Measurements from ENCODE around the gene KANK2.

DNA sequence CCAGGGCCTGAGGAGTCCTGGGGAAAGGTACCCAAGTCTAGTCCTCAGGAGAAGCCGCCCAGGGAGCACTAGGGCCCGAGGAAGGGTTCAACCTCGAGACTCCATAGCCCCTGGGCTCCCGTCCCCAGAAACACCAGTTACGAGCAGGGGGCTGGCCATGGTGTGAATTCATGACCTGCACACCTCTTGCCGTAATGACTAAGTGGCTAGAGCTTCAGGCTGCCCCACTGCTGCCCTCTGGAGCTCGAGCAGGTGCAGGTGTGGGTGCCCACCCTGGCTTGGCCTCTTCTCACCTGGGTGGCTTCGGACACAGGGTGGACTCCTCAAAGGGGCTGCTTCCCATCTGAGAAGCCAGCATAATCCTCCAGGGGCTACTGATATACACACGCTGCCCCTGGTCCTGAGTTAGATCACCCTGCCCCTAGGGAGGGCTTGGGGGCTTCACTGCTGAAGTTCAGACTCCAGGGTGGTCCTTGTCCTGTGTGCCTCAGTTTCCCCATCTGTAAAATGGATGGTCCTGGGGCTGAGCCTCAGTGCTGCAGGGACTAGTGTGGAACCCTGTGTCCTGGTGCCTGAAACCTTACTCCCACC, 55.3 kb downstream of the KANK2 start:
- TF ChIP-seq CTCF (IDR thresholded peaks at IDR 0.05; ENCODE audit: poor library complexity, severe bottlenecking) (no peak), EZH2 (IDR thresholded peaks at IDR 0.05; ENCODE audit: borderline replicate concordance, insufficient read depth, low read length, poor library complexity, severe bottlenecking) (no peak), POLR2AphosphoS5 (IDR thresholded peaks at IDR 0.05) (no peak), SMC3 (conservative IDR thresholded peaks at IDR 0.05; ENCODE audit: poor library complexity) (no peak), TAF1 (IDR thresholded peaks at IDR 0.05; ENCODE audit: low read depth) (no peak)
- TF ChIP-seq, protein P1, sequence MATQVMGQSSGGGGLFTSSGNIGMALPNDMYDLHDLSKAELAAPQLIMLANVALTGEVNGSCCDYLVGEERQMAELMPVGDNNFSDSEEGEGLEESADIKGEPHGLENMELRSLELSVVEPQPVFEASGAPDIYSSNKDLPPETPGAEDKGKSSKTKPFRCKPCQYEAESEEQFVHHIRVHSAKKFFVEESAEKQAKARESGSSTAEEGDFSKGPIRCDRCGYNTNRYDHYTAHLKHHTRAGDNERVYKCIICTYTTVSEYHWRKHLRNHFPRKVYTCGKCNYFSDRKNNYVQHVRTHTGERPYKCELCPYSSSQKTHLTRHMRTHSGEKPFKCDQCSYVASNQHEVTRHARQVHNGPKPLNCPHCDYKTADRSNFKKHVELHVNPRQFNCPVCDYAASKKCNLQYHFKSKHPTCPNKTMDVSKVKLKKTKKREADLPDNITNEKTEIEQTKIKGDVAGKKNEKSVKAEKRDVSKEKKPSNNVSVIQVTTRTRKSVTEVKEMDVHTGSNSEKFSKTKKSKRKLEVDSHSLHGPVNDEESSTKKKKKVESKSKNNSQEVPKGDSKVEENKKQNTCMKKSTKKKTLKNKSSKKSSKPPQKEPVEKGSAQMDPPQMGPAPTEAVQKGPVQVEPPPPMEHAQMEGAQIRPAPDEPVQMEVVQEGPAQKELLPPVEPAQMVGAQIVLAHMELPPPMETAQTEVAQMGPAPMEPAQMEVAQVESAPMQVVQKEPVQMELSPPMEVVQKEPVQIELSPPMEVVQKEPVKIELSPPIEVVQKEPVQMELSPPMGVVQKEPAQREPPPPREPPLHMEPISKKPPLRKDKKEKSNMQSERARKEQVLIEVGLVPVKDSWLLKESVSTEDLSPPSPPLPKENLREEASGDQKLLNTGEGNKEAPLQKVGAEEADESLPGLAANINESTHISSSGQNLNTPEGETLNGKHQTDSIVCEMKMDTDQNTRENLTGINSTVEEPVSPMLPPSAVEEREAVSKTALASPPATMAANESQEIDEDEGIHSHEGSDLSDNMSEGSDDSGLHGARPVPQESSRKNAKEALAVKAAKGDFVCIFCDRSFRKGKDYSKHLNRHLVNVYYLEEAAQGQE (IDR thresholded peaks at IDR 0.05; ENCODE audit: borderline replicate concordance), result no peak
